ENCODE results near the gene IFI30. TPM values are rescaled to one million over a fixed set of nuclear protein-coding genes. Genes with fewer than 3 reads are reported as not detected.

Gene IFI30
- total and polyA plus RNA-seq, 7 donors: 9.1 to 412 (median 45.7) TPM

DNA sequence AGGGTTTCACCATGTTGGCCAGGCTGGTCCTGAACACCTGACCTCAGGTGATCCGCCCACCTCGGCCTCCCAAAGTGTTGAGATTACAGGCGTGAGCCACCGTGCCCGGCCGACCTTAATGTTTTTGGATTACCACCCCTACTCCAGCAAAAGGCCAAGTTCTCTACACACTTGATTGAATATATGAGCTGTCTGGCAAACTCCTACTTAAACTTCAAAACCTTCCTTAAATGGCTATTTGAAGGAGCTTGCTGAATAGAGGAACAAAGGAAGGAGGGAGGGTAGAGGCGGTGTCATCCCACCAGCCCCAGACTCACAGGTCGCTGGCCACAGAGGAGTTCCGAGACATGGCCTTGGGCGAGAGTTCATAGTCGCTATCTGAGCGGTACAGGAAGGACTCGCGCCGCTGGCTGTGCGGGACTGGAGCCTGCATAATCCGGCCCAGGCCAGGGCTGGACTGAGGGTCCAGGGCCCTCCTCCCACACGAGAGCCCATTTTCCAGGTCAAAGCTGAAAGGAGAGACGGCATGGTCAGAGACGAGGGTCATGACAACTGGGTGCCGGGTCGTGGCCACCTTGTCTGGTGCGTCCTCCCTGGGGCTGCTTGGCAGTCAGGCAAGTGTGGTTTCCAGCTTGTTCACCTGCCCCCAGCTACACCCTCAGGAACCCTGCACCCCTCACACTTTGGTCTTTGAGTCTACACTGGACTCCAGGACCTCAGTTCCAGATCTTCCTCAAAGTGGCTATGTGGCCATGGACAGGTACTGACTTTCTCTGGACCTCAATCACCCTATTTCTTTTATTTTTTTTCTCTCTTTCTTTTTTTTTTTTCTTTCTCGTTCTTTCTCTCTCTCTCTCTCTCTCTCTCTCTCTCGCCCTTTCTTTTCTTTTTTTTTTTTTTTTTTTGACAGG is 48.5 kb downstream of the IFI30 start:
- TF ChIP-seq POLR2A (IDR thresholded peaks at IDR 0.05) (no peak), EP300 (IDR thresholded peaks at IDR 0.05) (no peak), POLR2AphosphoS5 (IDR thresholded peaks at IDR 0.05) (no peak)
- Histone ChIP-seq H3K4me3 (no peak overlapping the region), H3K27ac (no peak overlapping the region), H3K27me3 (peaks cover 0 to 36% (median 31%) of the 10 kb centered on the region in 3 donors), H3K9me3 (no peaks in the 10 kb centered on the region), H3K36me3 (no peaks in the 10 kb centered on the region), H3K4me1 (peaks cover 0 to 32% (median 28%) of the 10 kb centered on the region in 4 donors)
- 83 to 86% methylated on average over 25 of the region's 25 CpGs for WGBS, 2 donors
- no peak for DNase-seq
- intact Hi-C loops (cut with DNase I): no loop called here

DNA sequence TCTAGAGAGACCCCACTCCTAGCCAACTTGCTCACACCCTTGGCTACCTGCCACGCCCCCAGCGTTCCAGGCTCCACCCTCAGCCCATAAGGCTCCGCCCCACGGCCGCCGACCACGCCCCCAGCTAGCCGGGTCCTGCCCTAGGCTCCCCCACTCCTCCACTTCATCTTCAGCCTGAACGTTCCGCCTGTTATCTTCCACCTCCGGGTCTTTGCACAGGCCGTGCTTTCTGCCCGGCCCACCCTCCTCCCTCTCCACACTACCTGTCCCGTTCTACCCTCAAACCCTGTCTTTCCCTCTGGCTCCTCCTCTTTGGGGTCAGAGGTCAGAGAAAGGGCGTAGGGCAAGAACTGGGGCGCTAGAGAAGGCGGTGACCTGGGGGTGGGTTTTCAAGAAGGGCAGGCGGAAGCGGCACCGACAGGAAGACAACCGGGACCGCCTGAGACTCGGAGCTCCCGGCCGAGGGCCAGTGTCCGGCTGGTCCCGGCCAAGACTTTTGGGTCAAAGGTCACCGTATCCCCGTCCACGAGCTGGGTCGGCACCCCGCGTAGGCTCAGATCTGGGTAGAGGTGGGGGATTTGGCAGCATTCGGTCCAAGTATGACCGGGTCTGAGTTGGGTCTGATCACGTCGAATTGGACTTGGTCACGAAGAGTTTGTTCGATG is 50.4 kb downstream of the IFI30 start:
- TF ChIP-seq POLR2A (IDR thresholded peaks at IDR 0.05): no peak
- TF ChIP-seq, protein P1, sequence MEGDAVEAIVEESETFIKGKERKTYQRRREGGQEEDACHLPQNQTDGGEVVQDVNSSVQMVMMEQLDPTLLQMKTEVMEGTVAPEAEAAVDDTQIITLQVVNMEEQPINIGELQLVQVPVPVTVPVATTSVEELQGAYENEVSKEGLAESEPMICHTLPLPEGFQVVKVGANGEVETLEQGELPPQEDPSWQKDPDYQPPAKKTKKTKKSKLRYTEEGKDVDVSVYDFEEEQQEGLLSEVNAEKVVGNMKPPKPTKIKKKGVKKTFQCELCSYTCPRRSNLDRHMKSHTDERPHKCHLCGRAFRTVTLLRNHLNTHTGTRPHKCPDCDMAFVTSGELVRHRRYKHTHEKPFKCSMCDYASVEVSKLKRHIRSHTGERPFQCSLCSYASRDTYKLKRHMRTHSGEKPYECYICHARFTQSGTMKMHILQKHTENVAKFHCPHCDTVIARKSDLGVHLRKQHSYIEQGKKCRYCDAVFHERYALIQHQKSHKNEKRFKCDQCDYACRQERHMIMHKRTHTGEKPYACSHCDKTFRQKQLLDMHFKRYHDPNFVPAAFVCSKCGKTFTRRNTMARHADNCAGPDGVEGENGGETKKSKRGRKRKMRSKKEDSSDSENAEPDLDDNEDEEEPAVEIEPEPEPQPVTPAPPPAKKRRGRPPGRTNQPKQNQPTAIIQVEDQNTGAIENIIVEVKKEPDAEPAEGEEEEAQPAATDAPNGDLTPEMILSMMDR (IDR thresholded peaks at IDR 0.05): no peak
- no peak for TF ChIP-seq POLR2AphosphoS5 (IDR thresholded peaks at IDR 0.05)
- TF ChIP-seq EP300 (IDR thresholded peaks at IDR 0.05): no peak
- intact Hi-C loops (cut with DNase I): loop anchor here (1.0 to 2.0 kb wide), 2 partner anchors 19 to 73 kb away; no protein-coding TSS in a partner anchor
- 5 to 7% methylated on average over 39 of the region's 39 CpGs for WGBS, 2 donors
- H3K27me3 ChIP-seq: peaks cover 0 to 45% (median 31%) of the 10 kb centered on the region in 3 donors
- peaks cover 0 to 44% (median 36%) of the 10 kb centered on the region in 4 donors for H3K4me1 ChIP-seq
- peak overlapping the region in 3 of 4 donors; percentile 23 to 29 (median 27) for H3K27ac ChIP-seq
- DNase-seq: peak; percentile 69
- H3K9me3 ChIP-seq: no peaks in the 10 kb centered on the region
- H3K36me3 ChIP-seq: no peaks in the 10 kb centered on the region
- peak overlapping the region; percentile 21 to 49 (median 38) for H3K4me3 ChIP-seq

DNA sequence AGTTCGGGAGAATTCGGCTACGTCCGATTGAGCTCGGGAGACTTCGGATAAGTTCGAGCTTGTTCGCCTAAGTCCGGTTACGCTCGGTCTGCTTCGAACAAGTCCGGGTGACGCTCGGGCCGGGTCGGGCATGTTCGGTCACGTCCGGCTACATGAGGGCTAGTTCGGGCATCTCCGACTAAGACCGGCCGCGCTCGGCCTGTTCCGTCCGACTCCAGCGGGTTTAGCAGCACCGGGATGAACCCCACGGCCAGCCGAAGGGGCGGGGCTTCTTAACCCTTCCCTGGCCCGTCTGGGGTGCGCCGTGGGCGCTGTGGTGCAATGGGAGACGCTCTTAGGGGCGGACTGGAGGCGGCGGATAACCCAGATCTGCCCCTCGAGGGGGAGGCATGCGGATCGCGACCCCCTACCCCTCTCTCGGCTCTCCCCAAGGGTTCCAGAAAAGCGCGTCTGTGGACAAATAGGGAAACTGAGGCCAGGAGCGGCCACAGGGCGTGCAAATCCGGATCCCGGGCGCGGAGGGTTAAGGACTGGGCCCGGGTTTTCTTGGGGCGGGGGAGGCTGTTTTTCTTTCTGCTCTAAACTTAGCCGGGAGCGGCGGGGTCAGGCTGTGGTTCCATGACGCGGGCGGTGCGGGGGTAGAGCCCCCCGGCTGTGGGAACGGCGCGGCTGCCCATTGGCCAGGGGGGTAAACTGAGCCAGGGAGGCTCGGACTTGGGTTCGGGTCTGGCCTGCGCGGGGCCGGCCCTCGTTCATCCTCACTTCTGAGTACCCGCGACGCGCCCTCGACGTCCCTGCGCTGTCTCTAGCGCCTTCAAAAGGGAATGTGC is 51.1 kb downstream of the IFI30 start:
- Histone ChIP-seq H3K27me3 (peaks cover 0 to 53% (median 31%) of the 10 kb centered on the region in 3 donors), H3K4me1 (peaks cover 0 to 44% (median 36%) of the 10 kb centered on the region in 4 donors), H3K36me3 (no peaks in the 10 kb centered on the region), H3K4me3 (peak overlapping the region; percentile 21 to 49 (median 38)), H3K9me3 (no peaks in the 10 kb centered on the region), H3K27ac (peak overlapping the region; percentile 4 to 72 (median 44))
- intact Hi-C loops (cut with DNase I): loop anchor here (1.0 to 2.0 kb wide), 2 partner anchors 19 to 74 kb away; no protein-coding TSS in a partner anchor
- WGBS, 2 donors: 3% methylated on average over 81 of the region's 81 CpGs
- DNase-seq: peak; percentile 100
- no peak for TF ChIP-seq POLR2AphosphoS5 (IDR thresholded peaks at IDR 0.05)
- no peak for TF ChIP-seq EP300 (IDR thresholded peaks at IDR 0.05)
- TF ChIP-seq, protein P1 (IDR thresholded peaks at IDR 0.05): no peak
- no peak for TF ChIP-seq POLR2A (IDR thresholded peaks at IDR 0.05)

DNA sequence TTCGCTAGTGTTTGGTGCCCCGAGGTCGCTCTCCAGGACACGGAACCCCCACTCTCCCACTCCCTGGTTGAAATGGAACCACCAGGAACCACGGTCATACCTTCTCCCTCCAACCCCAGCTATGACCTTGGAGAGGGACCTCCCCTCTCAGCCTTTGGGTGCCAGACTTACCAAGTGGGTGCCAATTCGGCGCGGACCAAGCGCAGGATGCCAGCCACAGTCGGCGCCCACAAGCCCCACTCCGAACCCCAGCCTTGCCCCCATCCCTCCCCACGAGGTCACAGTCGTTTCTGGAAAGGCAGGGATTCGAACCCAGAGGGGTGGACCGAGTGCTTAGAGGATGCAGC is 51.7 kb downstream of the IFI30 start:
- Histone ChIP-seq H3K27me3 (peaks cover 0 to 57% (median 28%) of the 10 kb centered on the region in 3 donors), H3K36me3 (no peaks in the 10 kb centered on the region), H3K4me3 (peak overlapping the region in 1 of 4 donors; percentile 49), H3K9me3 (no peaks in the 10 kb centered on the region), H3K27ac (peak overlapping the region; percentile 4 to 72 (median 44)), H3K4me1 (peaks cover 0 to 44% (median 36%) of the 10 kb centered on the region in 4 donors)
- TF ChIP-seq EP300 (IDR thresholded peaks at IDR 0.05): no peak
- TF ChIP-seq, protein P1 (IDR thresholded peaks at IDR 0.05): no peak
- TF ChIP-seq POLR2A (IDR thresholded peaks at IDR 0.05): no peak
- TF ChIP-seq POLR2AphosphoS5 (IDR thresholded peaks at IDR 0.05): no peak
- no peak for DNase-seq
- WGBS, 2 donors: 17 to 27% methylated on average over 16 of the region's 16 CpGs
- intact Hi-C loops (cut with DNase I): loop anchor here (2.0 kb wide), 1 partner anchor 75 kb away; no protein-coding TSS in a partner anchor
